LHCN-M2 (cell line): ENCODE data around the gene SATL1. TPM values are rescaled to one million over a fixed set of nuclear protein-coding genes. Genes with fewer than 3 reads are reported as not detected.
A peak's percentile ranks its signal among the peaks of the same experiment; 100 is the strongest.
"Not testable (repeated sequence)": the region's sequence is repeated elsewhere in the genome, so short reads cannot be mapped to it uniquely, and the experiment has no call there.

ENCODE experiments used
- DNase-seq: peaks from one replicate; pipeline ENCODE4 v3.0.0-alpha.2; 2012; ENCODE audit warnings: low read depth
- total RNA-seq: library from RNA; depleted of rRNA; stranded (reverse); fragments of >200 nt; gene quantifications from 2 replicates; pipeline ENCODE4 v1.2.3, GENCODE V29; 2014; rRNA removed

Gene SATL1
- total RNA-seq, 1 experiment from 2014 or later = not detected

GRCh38 chrX:85111347-85111746, 132.2 kb downstream of the SATL1 start:
- DNase-seq = no peak

- DNase-seq = no peak
Observed at GRCh38 chrX:85109235-85109634, 134.3 kb downstream of the SATL1 start.

- no peak for DNase-seq
Observed at GRCh38 chrX:85108165-85108564, 135.4 kb downstream of the SATL1 start.

GRCh38 chrX:85107407-85107806, 136.2 kb downstream of the SATL1 start:
- DNase-seq = peak; percentile 13

GRCh38 chrX:85089321-85089840, 154.2 kb downstream of the SATL1 start:
- no peak for DNase-seq

GRCh38 chrX:85084770-85085393, 158.7 kb downstream of the SATL1 start:
- DNase-seq = peak; percentile 23

GRCh38 chrX:85077247-85077646, 166.3 kb downstream of the SATL1 start:
- not testable (repeated sequence) for DNase-seq

GRCh38 chrX:85065512-85066198, 177.9 kb downstream of the SATL1 start:
- no peak for DNase-seq

GRCh38 chrX:85052636-85053343, 190.8 kb downstream of the SATL1 start:
- DNase-seq = peak; percentile 73

GRCh38 chrX:85052205-85052604, 191.4 kb downstream of the SATL1 start:
- DNase-seq = peak; percentile 22

GRCh38 chrX:85051627-85052026, 192.0 kb downstream of the SATL1 start:
- no peak for DNase-seq

Other genes starting within 250 kb of the SATL1 start
- 9.8 and 14.1 TPM in 2 replicates for gene APOOL, start 239.9 kb downstream of the SATL1 start, total RNA-seq
- 3.7 and 4.1 TPM in 2 replicates for gene ZNF711, start 212 bp upstream of the SATL1 start, total RNA-seq
- not detected in 2 replicates for gene POF1B, start 135.9 kb upstream of the SATL1 start, total RNA-seq